Chondrocyte (in vitro differentiated cells): ENCODE results near the gene KCNJ12. TPM values are rescaled to one million over a fixed set of nuclear protein-coding genes. Genes with fewer than 3 reads are reported as not detected.

Source experiments
- DNase-seq: peaks from one replicate; pipeline ENCODE4 v3.0.0; 2021; ENCODE audit warnings: mixed read lengths, low spot score
- H3K27ac Mint-ChIP-seq: one replicate; pipeline ENCODE4 v1.8.0; 2021; ENCODE audit warnings: mild to moderate bottlenecking, moderate library complexity, mixed read lengths; ENCODE audit not compliant: unreplicated experiment
- H3K27me3 Mint-ChIP-seq: 2 replicates; pipeline ENCODE4 v1.8.0; 2021; ENCODE audit warnings: low read depth, mixed read lengths
- H3K36me3 Mint-ChIP-seq: 2 replicates; pipeline ENCODE4 v1.8.0; 2021; ENCODE audit warnings: low read depth, mixed read lengths
- H3K4me1 Mint-ChIP-seq: 2 replicates; pipeline ENCODE4 v1.8.0; 2021; ENCODE audit warnings: low read depth, mild to moderate bottlenecking, mixed read lengths
- H3K4me3 Mint-ChIP-seq: one replicate; pipeline ENCODE4 v1.8.0; 2021; ENCODE audit warnings: mild to moderate bottlenecking, moderate library complexity, mixed read lengths; ENCODE audit not compliant: unreplicated experiment
- H3K9me3 Mint-ChIP-seq: 2 replicates; pipeline ENCODE4 v1.8.0; 2021; ENCODE audit warnings: low read depth, mixed read lengths
- CTCF ChIP-seq: fragments of 200-600 bp; sonication (generic); IDR thresholded peaks from 2 replicates; pipeline ENCODE4 v1.5.0; 2021; ENCODE audit warnings: antibody characterized with exemption, mild to moderate bottlenecking, moderate library complexity
- total RNA-seq: library from RNA; stranded (reverse); gene quantifications from 3 replicates; pipeline ENCODE4 v1.2.1, GENCODE V29; 2021

The KCNJ12 gene
- total RNA-seq, 1 donor from 2014 or later, result 2.5 TPM

DNA sequence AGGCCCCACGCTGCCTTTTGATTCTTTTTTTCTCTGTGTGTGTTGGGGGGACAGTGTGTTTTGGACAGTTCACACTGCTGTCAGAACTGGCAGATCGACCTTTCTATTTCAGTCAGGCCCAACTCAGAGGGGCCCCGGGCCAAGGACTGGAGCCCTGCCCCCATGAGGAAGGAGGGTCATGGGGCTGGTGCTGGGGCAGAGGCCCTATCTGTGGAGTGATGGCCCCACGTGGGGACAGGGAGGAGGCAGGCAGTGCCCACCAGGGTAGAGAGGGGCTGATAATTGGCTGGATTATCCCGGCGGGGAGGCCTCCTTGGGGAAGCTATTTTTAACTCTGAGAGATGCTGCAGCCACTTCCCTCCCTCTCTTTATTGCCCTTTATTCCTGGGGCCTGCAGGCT, 5.7 kb upstream of the KCNJ12 start:
- Mint-ChIP-seq H3K9me3 (no peaks in the 10 kb centered on the region), H3K4me3 (no peak overlapping the region), H3K27me3 (peaks cover 4% of the 10 kb centered on the region), H3K27ac (no peak overlapping the region), H3K36me3 (no peaks in the 10 kb centered on the region), H3K4me1 (peaks cover 9% of the 10 kb centered on the region)
- DNase-seq, result no peak
- TF ChIP-seq CTCF, result no peak

DNA sequence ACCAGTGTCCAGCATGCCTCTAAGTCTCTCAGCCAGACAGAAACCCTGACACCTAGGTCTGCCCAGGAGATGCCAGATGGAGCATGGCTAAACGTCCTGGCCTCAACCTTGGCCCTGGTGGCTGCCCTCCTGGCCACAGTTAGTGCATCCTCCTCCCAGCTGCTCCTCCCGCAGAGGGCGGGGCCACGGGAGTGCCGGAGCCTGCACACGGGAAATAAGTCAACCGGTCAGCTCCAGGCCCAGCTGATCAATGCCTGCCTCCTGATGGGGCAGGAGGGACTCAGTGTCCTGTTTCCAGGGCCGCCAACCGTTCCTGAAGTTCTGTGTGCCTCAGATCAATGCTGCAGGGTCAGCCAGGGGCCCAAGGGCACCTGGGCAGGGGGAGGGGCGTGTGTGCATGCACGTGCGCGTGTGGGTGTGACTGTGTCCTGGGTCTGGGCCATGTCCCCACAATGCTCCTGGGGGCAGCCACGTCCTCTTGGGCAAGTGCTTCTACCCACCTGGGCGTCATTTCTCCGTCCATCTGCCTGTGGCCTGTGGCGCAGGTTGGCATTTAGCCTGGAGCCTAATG, 4.6 kb upstream of the KCNJ12 start:
- peaks cover 7% of the 10 kb centered on the region for H3K27me3 Mint-ChIP-seq
- no peaks in the 10 kb centered on the region for H3K9me3 Mint-ChIP-seq
- TF ChIP-seq CTCF, result no peak
- peaks cover 9% of the 10 kb centered on the region for H3K4me1 Mint-ChIP-seq
- no peaks in the 10 kb centered on the region for H3K36me3 Mint-ChIP-seq
- H3K4me3 Mint-ChIP-seq, result no peak overlapping the region
- H3K27ac Mint-ChIP-seq, result no peak overlapping the region
- DNase-seq, result no peak

- Mint-ChIP-seq H3K4me3 (no peak overlapping the region), H3K9me3 (no peaks in the 10 kb centered on the region), H3K27me3 (peaks cover 7% of the 10 kb centered on the region), H3K36me3 (no peaks in the 10 kb centered on the region), H3K27ac (no peak overlapping the region), H3K4me1 (peaks cover 13% of the 10 kb centered on the region)
- TF ChIP-seq CTCF, result no peak
- no peak for DNase-seq
These were observed 3.8 kb upstream of the KCNJ12 start for GRCh38 chr17:21372256-21372954.

DNA sequence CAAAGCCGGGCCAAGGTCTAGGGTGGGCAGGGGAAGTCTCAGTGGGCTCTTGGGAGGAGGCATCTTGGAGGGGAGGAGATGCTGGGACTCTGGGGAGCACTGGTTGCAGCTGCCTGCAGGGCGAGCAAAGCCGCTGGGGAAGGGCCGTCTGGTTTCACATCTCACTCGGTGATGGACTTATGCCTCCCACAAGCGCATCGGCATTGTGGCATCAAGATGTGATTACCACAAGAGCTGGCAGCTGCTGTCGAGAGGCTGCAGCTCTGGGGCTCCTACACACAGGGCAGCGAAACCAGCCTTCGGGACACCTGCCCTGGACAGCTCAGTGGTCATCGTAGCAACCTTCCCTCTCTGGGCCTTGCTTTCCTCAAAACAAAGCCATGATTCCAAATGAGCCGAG, 3.1 kb upstream of the KCNJ12 start:
- no peak for TF ChIP-seq CTCF
- H3K4me1 Mint-ChIP-seq, result peaks cover 14% of the 10 kb centered on the region
- H3K9me3 Mint-ChIP-seq, result no peaks in the 10 kb centered on the region
- DNase-seq, result no peak
- peaks cover 7% of the 10 kb centered on the region for H3K27me3 Mint-ChIP-seq
- no peak overlapping the region for H3K4me3 Mint-ChIP-seq
- H3K27ac Mint-ChIP-seq, result no peak overlapping the region
- H3K36me3 Mint-ChIP-seq, result no peaks in the 10 kb centered on the region

DNA sequence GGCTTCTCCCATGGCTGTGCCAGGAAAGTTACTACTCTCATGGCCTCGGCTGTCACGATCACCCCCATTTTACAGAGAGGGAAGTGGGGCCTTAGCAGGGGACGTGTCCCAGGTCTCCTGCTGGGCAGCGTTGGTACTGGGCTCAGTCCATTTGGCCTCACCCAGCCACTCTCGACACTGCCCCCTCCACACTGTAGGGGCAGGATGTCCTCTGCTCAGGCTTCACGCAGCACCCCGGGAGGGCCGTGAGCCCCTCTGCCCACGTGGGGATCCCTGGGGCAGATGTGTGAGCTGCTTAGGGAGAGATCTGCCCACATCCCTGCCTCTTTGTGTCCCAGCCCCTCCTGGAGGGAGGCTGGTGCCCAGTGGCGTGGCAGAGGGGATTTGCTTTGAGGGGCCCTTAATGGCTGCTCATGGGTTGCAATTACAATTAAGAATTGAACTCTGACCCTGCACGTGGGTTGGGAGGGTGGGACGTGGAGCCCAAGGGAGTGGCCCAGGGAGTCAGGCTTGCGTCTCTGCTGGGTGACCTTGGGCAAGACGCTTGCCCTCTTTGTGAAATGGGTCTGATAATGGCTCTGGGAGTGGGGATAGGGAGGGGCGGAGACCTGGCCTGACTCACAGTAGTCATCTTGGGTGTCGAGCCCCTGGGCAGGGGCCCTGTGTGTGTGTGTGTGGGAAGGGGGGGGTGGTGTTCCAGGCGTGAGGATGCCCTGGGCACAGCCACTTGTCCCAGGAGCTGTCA, 2.3 kb upstream of the KCNJ12 start:
- no peak for TF ChIP-seq CTCF
- H3K27me3 Mint-ChIP-seq, result peaks cover 3% of the 10 kb centered on the region
- H3K36me3 Mint-ChIP-seq, result no peaks in the 10 kb centered on the region
- DNase-seq, result no peak
- H3K27ac Mint-ChIP-seq, result no peak overlapping the region
- no peak overlapping the region for H3K4me3 Mint-ChIP-seq
- H3K4me1 Mint-ChIP-seq, result peaks cover 14% of the 10 kb centered on the region
- H3K9me3 Mint-ChIP-seq, result no peaks in the 10 kb centered on the region
